KOPT-K1 (cell line): ENCODE results near the gene CACNG1.
"Not testable (repeated sequence)": the region's sequence is repeated elsewhere in the genome, so short reads cannot be mapped to it uniquely, and the experiment has no call there.

Experiments
- H3K27ac ChIP-seq: fragments of 200-600 bp; sonication (generic); 2 replicates; pipeline ENCODE4 v1.5.1; 2016; ENCODE audit warnings: antibody characterized with exemption, mild to moderate bottlenecking, low read depth, low read length; ENCODE audit not compliant: poor library complexity, severe bottlenecking
- H3K36me3 ChIP-seq: fragments of 200-600 bp; sonication (generic); 2 replicates; pipeline ENCODE4 v1.5.1; 2017; ENCODE audit warnings: antibody characterized with exemption, mild to moderate bottlenecking, low read length, moderate library complexity; ENCODE audit not compliant: insufficient read depth
- H3K9me3 ChIP-seq: fragments of 200-600 bp; sonication (generic); 2 replicates; pipeline ENCODE4 v1.5.1; 2017; ENCODE audit warnings: antibody characterized with exemption, low read length, mild to moderate bottlenecking; ENCODE audit not compliant: insufficient read depth, poor library complexity, severe bottlenecking

CACNG1 gene

DNA sequence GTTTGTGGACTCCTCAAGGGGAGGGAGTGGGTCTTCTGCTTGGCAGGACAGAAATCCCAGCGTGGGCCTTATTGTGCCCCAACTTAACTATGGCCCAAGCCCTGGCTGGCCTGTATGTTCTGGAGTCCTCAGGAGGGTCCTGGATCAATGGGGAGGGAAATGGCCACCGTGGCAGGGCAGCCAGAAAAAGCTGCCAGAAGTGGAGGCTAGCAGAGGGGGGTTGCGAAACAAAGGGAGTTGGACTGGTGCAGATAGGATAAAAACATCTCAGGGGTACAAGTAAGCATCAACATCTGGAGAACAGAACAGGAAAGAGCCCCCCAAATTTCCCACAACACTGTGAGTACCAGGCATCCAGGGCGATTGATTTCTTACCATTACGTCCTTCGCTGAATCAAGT is 3.7 kb upstream of the CACNG1 start:
- Histone ChIP-seq H3K9me3 (no peaks in the 10 kb centered on the region), H3K27ac (no peak overlapping the region), H3K36me3 (no peaks in the 10 kb centered on the region)

DNA sequence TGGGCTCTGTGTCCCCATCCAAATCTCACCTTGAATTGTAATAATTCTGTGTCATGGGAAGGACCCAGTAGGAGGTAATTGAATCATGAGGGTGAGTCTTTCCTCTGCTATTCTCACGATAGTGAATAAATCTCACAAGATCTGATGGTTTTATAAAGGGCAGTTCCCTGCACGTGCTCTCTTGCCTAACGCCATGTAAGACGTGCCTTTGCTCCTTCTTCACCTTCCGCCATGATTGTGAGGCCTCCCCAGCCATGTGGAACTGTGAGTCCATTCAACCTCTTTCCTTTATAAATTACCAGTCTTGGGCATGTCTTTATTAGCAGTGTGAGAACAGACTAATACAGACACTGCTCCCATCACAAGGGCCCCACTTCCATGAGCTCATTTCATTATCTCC is 3.2 kb upstream of the CACNG1 start:
- H3K27ac ChIP-seq, H3K9me3 ChIP-seq, H3K36me3 ChIP-seq: not testable (repeated sequence)

- Histone ChIP-seq H3K36me3 (no peaks in the 10 kb centered on the region), H3K27ac (no peak overlapping the region), H3K9me3 (no peaks in the 10 kb centered on the region)
Observed at GRCh38 chr17:67041531-67041930, 2.8 kb upstream of the CACNG1 start.

DNA sequence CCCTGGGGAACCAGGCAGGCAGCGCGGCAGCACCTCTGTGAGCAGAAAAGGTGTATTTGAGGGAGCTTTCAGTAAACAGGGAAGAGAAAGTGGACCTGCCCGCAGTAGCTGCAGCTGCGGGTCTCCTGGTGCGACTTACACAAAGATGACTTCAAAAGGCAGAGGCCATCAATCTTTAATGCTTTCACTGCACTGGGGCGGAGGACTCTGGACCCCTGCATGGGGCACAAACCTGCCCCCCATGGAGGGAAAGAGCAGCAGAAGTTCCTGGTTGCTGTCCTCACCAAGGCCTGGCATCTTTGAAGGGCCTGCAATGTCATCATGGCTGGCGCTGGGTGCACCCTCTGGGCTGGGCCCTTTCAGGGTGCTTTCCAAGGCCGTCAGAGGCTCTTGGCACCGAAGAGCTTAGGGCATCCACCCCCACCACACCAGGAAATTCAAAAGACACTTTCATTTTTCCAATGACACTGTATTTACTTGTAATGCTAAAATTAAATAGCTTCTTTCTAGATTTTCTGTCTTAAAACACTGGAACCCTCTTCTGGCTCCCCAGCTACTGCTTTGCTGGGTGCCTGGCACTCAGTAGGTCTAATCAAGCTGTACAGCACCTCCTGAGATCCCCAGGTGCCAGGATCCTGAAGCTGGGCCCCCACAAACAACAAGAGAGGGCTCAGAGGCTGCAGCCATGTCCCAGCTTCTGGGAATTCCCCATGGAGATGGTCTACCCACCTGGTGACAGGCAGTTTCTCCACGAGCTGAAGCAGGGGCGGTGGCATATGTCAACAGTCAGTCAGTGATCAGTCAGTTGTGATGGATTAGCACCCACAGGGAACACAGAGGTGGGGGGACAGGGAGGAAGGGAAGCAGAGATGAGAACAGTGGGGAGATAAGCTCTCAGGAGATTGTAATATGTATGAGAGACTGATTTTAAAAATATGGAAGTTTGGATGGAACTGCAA is 2.1 kb upstream of the CACNG1 start:
- no peaks in the 10 kb centered on the region for H3K36me3 ChIP-seq
- no peak overlapping the region for H3K27ac ChIP-seq
- peaks cover under 1% of the 10 kb centered on the region for H3K9me3 ChIP-seq

DNA sequence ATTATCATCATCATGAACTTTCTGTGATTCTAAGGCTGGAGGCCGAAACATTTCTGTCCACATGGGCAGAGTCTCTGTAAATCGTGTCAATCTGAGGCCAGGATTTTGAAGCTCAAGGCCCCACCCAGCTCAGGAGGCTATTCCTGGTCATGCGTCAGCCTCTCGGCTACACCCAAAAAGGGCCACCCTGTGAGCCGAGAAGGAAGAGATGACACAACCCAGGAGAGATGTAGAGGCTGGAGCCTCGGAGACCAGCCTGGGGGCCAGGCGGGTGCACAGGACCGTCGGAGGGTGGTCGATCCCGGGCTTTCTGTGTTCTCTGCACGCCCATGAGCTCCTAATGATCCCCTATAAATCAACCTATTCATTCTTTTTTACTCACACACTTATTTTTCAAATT is 1.1 kb upstream of the CACNG1 start:
- peaks cover 11% of the 10 kb centered on the region for H3K9me3 ChIP-seq
- no peak overlapping the region for H3K27ac ChIP-seq
- no peaks in the 10 kb centered on the region for H3K36me3 ChIP-seq

DNA sequence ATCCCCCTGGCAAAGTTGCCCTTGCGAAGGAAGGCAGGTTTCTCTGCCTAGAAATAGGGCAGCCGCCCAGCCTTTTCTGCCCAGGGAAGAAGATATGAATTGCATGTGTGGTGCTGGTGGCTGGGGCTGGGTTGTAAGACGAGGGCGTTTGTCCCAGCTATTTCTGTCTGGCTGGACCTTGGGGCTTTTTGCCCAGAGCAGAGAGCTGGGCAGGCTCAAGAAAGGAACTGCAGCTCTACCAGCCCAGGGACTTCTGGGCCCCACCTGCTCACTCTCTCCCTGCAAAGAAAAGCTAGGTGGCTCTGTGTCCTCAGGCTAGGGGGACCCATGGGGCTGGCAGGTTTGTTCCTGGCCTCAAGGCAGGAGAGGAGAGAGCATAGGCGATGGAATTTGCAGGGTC is 586 bp downstream of the CACNG1 start:
- Histone ChIP-seq H3K27ac (no peak overlapping the region), H3K36me3 (no peaks in the 10 kb centered on the region), H3K9me3 (peaks cover 28% of the 10 kb centered on the region)

DNA sequence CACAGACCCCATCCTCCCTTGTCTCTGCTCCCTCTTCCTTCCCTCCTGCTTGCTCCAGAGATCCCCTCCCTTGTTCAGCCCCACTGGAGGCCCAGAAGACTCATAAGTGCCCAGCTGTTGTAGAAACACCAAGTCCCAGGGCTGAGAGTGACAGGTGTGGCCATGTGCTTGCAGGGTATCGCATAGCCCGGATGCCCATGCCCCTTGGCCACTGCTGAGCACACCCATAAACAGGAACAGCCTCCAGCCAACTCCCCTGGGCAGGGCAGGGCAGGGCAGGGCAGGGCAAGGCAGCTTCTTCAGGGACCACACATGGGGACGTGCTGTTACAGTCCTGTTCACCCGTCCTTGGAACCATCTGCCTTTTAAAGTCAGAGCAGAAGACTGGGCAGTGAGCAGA is 2.0 kb downstream of the CACNG1 start:
- peaks cover 28% of the 10 kb centered on the region for H3K9me3 ChIP-seq
- H3K36me3 ChIP-seq, result no peaks in the 10 kb centered on the region

GRCh38 chr17:67047382-67047781 is 3.0 kb downstream of the CACNG1 start:
- Histone ChIP-seq H3K9me3 (peaks cover 28% of the 10 kb centered on the region), H3K27ac (no peak overlapping the region), H3K36me3 (no peaks in the 10 kb centered on the region)

More for the DNA sequence above, 2.0 kb downstream of the CACNG1 start:
- no peak overlapping the region for H3K27ac ChIP-seq

DNA sequence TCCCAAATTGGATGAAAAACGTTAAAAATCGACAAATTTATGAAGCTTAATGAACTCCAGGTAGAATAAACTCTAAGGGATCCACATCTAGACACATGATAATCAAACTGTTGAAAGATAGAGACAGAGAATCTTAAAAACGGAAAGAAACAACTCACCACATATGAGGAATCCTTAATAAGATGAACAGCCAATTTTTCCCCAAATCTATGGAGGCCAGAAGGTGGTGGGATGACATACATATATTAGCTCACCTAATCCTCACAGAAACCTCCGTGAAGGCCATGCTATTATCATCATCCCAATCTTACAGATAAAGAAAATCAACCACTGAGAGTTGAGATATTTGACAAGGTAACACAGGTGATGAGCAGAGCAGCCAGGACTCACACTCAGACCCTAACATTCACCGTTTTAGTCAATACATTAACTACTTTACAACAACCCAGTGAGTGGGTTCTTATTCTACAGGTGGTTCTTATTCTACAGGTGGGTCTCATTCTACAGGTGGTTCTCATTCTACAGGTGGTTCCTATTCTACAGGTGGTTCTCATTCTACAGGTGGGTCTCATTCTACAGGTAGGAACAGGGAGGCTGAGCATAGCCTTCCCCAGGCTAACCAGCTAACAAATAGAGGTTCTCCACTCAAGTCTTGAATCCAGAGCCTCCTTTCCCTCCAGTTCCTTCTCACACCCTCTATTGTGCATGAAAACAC is 4.8 kb downstream of the CACNG1 start:
- no peaks in the 10 kb centered on the region for H3K36me3 ChIP-seq
- peaks cover 28% of the 10 kb centered on the region for H3K9me3 ChIP-seq
- no peak overlapping the region for H3K27ac ChIP-seq

DNA sequence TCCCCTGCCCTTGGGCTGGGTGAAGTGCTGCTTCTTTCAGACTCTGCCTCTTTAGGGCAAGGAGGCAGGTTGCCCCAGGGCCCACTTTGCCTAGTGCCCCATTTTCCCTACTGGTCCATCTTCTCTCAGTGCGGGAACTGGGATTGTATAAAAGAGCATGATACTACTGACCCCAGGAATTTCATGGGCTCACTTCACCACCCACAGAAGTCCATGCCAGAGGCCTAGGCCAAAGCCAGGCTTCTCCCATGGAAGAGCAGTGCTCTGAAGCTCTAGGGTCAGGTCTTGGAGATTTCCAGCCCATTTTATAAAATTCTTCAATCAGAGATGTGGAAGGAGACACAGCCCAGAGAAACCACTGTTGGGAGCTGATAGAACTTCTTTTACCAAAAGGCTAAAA is 5.7 kb downstream of the CACNG1 start:
- no peaks in the 10 kb centered on the region for H3K36me3 ChIP-seq
- no peak overlapping the region for H3K27ac ChIP-seq
- H3K9me3 ChIP-seq, result peaks cover 28% of the 10 kb centered on the region

- Histone ChIP-seq H3K36me3 (no peaks in the 10 kb centered on the region), H3K9me3 (peaks cover 28% of the 10 kb centered on the region), H3K27ac (no peak overlapping the region)
Observed at GRCh38 chr17:67050471-67051154, 6.3 kb downstream of the CACNG1 start.

DNA sequence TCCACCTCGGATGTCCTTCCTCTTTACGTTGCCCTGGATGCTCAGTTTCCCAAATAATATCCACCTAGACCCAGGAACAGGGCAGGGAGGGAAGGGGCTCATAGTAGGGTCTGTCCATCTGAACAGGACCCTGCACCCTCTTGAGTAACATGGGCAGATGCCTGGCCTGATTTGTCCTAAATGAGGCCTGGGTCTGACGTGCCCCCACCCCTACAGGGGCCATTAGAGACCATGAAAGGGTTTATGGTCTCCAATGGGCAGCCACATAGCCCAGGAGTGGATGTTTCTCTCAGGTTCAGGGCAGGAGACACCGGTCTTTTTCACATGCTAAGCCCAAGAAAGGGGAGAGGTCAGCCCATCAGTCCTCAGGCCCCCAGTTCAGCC is 6.8 kb downstream of the CACNG1 start:
- Histone ChIP-seq H3K9me3 (peaks cover 28% of the 10 kb centered on the region), H3K27ac (no peak overlapping the region), H3K36me3 (no peaks in the 10 kb centered on the region)

GRCh38 chr17:67051837-67052236 is 7.5 kb downstream of the CACNG1 start:
- Histone ChIP-seq H3K9me3 (peaks cover 28% of the 10 kb centered on the region), H3K27ac (no peak overlapping the region)

GRCh38 chr17:67052720-67053437 is 8.5 kb downstream of the CACNG1 start:
- Histone ChIP-seq H3K9me3 (peaks cover 21% of the 10 kb centered on the region), H3K27ac (no peak overlapping the region), H3K36me3 (no peaks in the 10 kb centered on the region)

More at GRCh38 chr17:67051837-67052236, 7.5 kb downstream of the CACNG1 start:
- no peaks in the 10 kb centered on the region for H3K36me3 ChIP-seq
